Measurements from ENCODE around the gene GATD1. TPM values are rescaled to one million over a fixed set of nuclear protein-coding genes. Genes with fewer than 3 reads are reported as not detected.
A peak's percentile ranks its signal among the peaks of the same experiment; 100 is the strongest.

The GATD1 gene
- total RNA-seq, 1 experiment from 2014 or later, result 91.5 TPM

- POLR2A ChIA-PET, result no interaction called here
- Mint-ChIP-seq H3K4me1 (ENCODE audit: low read depth, unreplicated experiment) (peaks cover 13% of the 10 kb centered on the region), H3K36me3 (ENCODE audit: insufficient read depth, unreplicated experiment) (peaks cover 41% of the 10 kb centered on the region), H3K27ac (ENCODE audit: unreplicated experiment) (peak overlapping the region; percentile 8), H3K9me3 (ENCODE audit: unreplicated experiment) (no peaks in the 10 kb centered on the region), H3K27me3 (ENCODE audit: insufficient read depth, unreplicated experiment) (no peaks in the 10 kb centered on the region), H3K4me3 (ENCODE audit: unreplicated experiment) (no peak overlapping the region)
- CTCF ChIA-PET, result no interaction called here
- H3K9me3 ChIP-seq, result no peaks in the 10 kb centered on the region
- peaks cover 45% of the 10 kb centered on the region for H3K4me1 ChIP-seq
- DNase-seq, result no peak
- H3K36me3 ChIP-seq (ENCODE audit: control insufficient read depth, insufficient read depth, low read length), result peaks cover 2% of the 10 kb centered on the region
- TF ChIP-seq CTCF (IDR thresholded peaks at IDR 0.05; ENCODE audit: insufficient read depth in 1 of 2, low read depth in 1 of 2, low read length in 1 of 2, severe bottlenecking in 1 of 2, unreplicated experiment in 1 of 2), result no peak
- H3K27me3 ChIP-seq (replicated peaks; ENCODE audit: control insufficient read depth, insufficient read depth, low read length), result no peaks in the 10 kb centered on the region
- intact Hi-C loops (cut with micrococcal nuclease; ENCODE audit: unreplicated experiment), result no loop called here
- no TSS peak for BruUV-seq (replicated peaks)
- H3K4me3 ChIP-seq (ENCODE audit: low read depth, low read length), result no peak overlapping the region
Observed at GRCh38 chr11:825366-826226, 48.3 kb upstream of the GATD1 start.

- no peaks in the 10 kb centered on the region for H3K9me3 Mint-ChIP-seq (ENCODE audit: unreplicated experiment)
- Histone ChIP-seq H3K9me3 (no peaks in the 10 kb centered on the region), H3K36me3 (ENCODE audit: control insufficient read depth, insufficient read depth, low read length) (peaks cover 2% of the 10 kb centered on the region), H3K4me1 (peaks cover 49% of the 10 kb centered on the region), H3K27me3 (replicated peaks; ENCODE audit: control insufficient read depth, insufficient read depth, low read length) (no peaks in the 10 kb centered on the region), H3K4me3 (ENCODE audit: low read depth, low read length) (no peak overlapping the region)
- BruUV-seq (replicated peaks), result no TSS peak
- H3K27me3 Mint-ChIP-seq (ENCODE audit: insufficient read depth, unreplicated experiment), result no peaks in the 10 kb centered on the region
- POLR2A ChIA-PET, result no interaction called here
- DNase-seq, result no peak
- peak overlapping the region; percentile 8 for H3K27ac Mint-ChIP-seq (ENCODE audit: unreplicated experiment)
- no peak for TF ChIP-seq CTCF (IDR thresholded peaks at IDR 0.05; ENCODE audit: insufficient read depth in 1 of 2, low read depth in 1 of 2, low read length in 1 of 2, severe bottlenecking in 1 of 2, unreplicated experiment in 1 of 2)
- H3K4me3 Mint-ChIP-seq (ENCODE audit: unreplicated experiment), result no peak overlapping the region
- H3K4me1 Mint-ChIP-seq (ENCODE audit: low read depth, unreplicated experiment), result peaks cover 13% of the 10 kb centered on the region
- H3K36me3 Mint-ChIP-seq (ENCODE audit: insufficient read depth, unreplicated experiment), result peaks cover 41% of the 10 kb centered on the region
- intact Hi-C loops (cut with micrococcal nuclease; ENCODE audit: unreplicated experiment), result no loop called here
- CTCF ChIA-PET, result no interaction called here
Observed at GRCh38 chr11:824942-825341, 47.7 kb upstream of the GATD1 start.

GRCh38 chr11:824292-824880, 47.1 kb upstream of the GATD1 start:
- POLR2A ChIA-PET, result no interaction called here
- H3K36me3 Mint-ChIP-seq (ENCODE audit: insufficient read depth, unreplicated experiment), result peaks cover 41% of the 10 kb centered on the region
- CTCF ChIA-PET, result interaction anchor here (0.6 kb wide), 1 partner anchor 12 kb away, joined by 4 read pairs; no protein-coding TSS in a partner anchor

More at GRCh38 chr11:824292-824880, 47.1 kb upstream of the GATD1 start:
- no peak overlapping the region for H3K4me3 ChIP-seq (ENCODE audit: low read depth, low read length)
- no peak for TF ChIP-seq CTCF (IDR thresholded peaks at IDR 0.05; ENCODE audit: insufficient read depth in 1 of 2, low read depth in 1 of 2, low read length in 1 of 2, severe bottlenecking in 1 of 2, unreplicated experiment in 1 of 2)
- DNase-seq, result no peak
- H3K27me3 Mint-ChIP-seq (ENCODE audit: insufficient read depth, unreplicated experiment), result no peaks in the 10 kb centered on the region
- H3K9me3 ChIP-seq, result no peaks in the 10 kb centered on the region
- peaks cover 2% of the 10 kb centered on the region for H3K36me3 ChIP-seq (ENCODE audit: control insufficient read depth, insufficient read depth, low read length)
- H3K9me3 Mint-ChIP-seq (ENCODE audit: unreplicated experiment), result no peaks in the 10 kb centered on the region
- H3K4me3 Mint-ChIP-seq (ENCODE audit: unreplicated experiment), result no peak overlapping the region
- H3K27me3 ChIP-seq (replicated peaks; ENCODE audit: control insufficient read depth, insufficient read depth, low read length), result no peaks in the 10 kb centered on the region
- BruUV-seq (replicated peaks), result no TSS peak
- intact Hi-C loops (cut with micrococcal nuclease; ENCODE audit: unreplicated experiment), result no loop called here
- H3K4me1 Mint-ChIP-seq (ENCODE audit: low read depth, unreplicated experiment), result peaks cover 13% of the 10 kb centered on the region
- no peak overlapping the region for H3K27ac Mint-ChIP-seq (ENCODE audit: unreplicated experiment)
- peaks cover 44% of the 10 kb centered on the region for H3K4me1 ChIP-seq

Data from Caco-2 (cell line).